Liver (tissue), 9 donors: Measurements from ENCODE around the gene TMEM135. TPM values are rescaled to one million over a fixed set of nuclear protein-coding genes. Genes with fewer than 3 reads are reported as not detected.

Experiments used
- DNase-seq: peaks from one replicate; pipeline ENCODE4 v3.0.0-alpha.2; 2017; ENCODE audit warnings: low spot score
- H3K27ac ChIP-seq, 2 donors: one replicate each; pipeline ENCODE4 v1.7.0; 2013; ENCODE audit warnings: inconsistent platforms in 2 of 2, low read length in 2 of 2, control low read depth in 1 of 2, low read depth in 1 of 2, mild to moderate bottlenecking in 1 of 2
- H3K27me3 ChIP-seq, 4 donors: one replicate each; pipeline versions ENCODE4 v1.6.1 to v1.7.0; 2013; ENCODE audit warnings: low read length in 3 of 4, inconsistent platforms in 1 of 4, mild to moderate bottlenecking in 1 of 4, moderate library complexity in 1 of 4; ENCODE audit not compliant: control insufficient read depth in 4 of 4, insufficient read depth in 4 of 4
- H3K36me3 ChIP-seq, 4 donors: one replicate each; pipeline versions ENCODE4 v1.6.1 to v1.7.0; 2013; ENCODE audit warnings: low read length in 3 of 4, mild to moderate bottlenecking in 3 of 4, low read depth in 1 of 4, moderate library complexity in 1 of 4; ENCODE audit not compliant: control insufficient read depth in 4 of 4, insufficient read depth in 3 of 4
- H3K4me1 ChIP-seq, 4 donors: one replicate each; pipeline versions ENCODE4 v1.6.1 to v1.7.0; 2013; ENCODE audit warnings: low read length in 3 of 4, mild to moderate bottlenecking in 3 of 4, moderate library complexity in 1 of 4; ENCODE audit not compliant: control insufficient read depth in 4 of 4, insufficient read depth in 4 of 4
- H3K4me3 ChIP-seq, 3 donors: one replicate each; pipeline versions ENCODE4 v1.6.1 to v1.7.0; 2013; ENCODE audit warnings: low read length in 3 of 3, control low read depth in 1 of 3, low read depth in 1 of 3, mild to moderate bottlenecking in 1 of 3
- H3K9ac ChIP-seq, 2 donors: one replicate each; pipeline ENCODE4 v1.7.0; 2013; ENCODE audit warnings: low read length in 2 of 2, mild to moderate bottlenecking in 2 of 2, moderate library complexity in 2 of 2, control low read depth in 1 of 2, low read depth in 1 of 2
- H3K9me3 ChIP-seq, 4 donors: one replicate each; pipeline versions ENCODE4 v1.6.1 to v1.7.0; 2013; ENCODE audit warnings: low read length in 3 of 4; ENCODE audit not compliant: control insufficient read depth in 4 of 4
- EGR1 ChIP-seq, 2 donors: IDR thresholded peaks; 2 replicates each; pipeline ENCODE4 v1.6.1; 2016 to 2018; ENCODE audit warnings: antibody characterized with exemption in 2 of 2, low read depth in 2 of 2
- FOXA1 ChIP-seq: IDR thresholded peaks from 2 replicates; pipeline ENCODE4 v1.6.1; 2016; ENCODE audit warnings: antibody characterized with exemption
- FOXA2 ChIP-seq: IDR thresholded peaks from 2 replicates; pipeline ENCODE4 v1.6.1; 2016; ENCODE audit warnings: antibody characterized with exemption
- GABPA ChIP-seq, 2 donors: IDR thresholded peaks in 1 of 2; conservative IDR thresholded peaks in 1 of 2; 2 replicates each; pipeline ENCODE4 v1.6.1; 2016; ENCODE audit warnings: antibody characterized with exemption in 2 of 2, mild to moderate bottlenecking in 1 of 2, moderate library complexity in 1 of 2
- HNF4A ChIP-seq, 2 donors: conservative IDR thresholded peaks; 2 replicates each; pipeline ENCODE4 v1.6.1; 2016; ENCODE audit warnings: antibody characterized with exemption in 2 of 2, mild to moderate bottlenecking in 2 of 2
- HNF4G ChIP-seq: IDR thresholded peaks from 2 replicates; pipeline ENCODE4 v1.6.1; 2016; ENCODE audit warnings: antibody characterized with exemption
- JUND ChIP-seq, 2 donors: IDR thresholded peaks; 2 replicates each; pipeline ENCODE4 v1.6.1; 2016; ENCODE audit warnings: antibody characterized with exemption in 2 of 2
- NR2F2 ChIP-seq: IDR thresholded peaks from 2 replicates; pipeline ENCODE4 v1.6.1; 2016; ENCODE audit warnings: antibody characterized with exemption
- RAD21 ChIP-seq, 2 donors: IDR thresholded peaks; 2 replicates each; pipeline ENCODE4 v1.6.1; 2016; ENCODE audit warnings: antibody characterized with exemption in 2 of 2, mild to moderate bottlenecking in 2 of 2
- RXRA ChIP-seq, 2 donors: IDR thresholded peaks; 2 replicates each; pipeline ENCODE4 v1.6.1; 2017 to 2018; ENCODE audit warnings: antibody characterized with exemption in 2 of 2, mild to moderate bottlenecking in 1 of 2
- TAF1 ChIP-seq: conservative IDR thresholded peaks from 2 replicates; pipeline ENCODE4 v1.6.1; 2016; ENCODE audit warnings: antibody characterized with exemption, mild to moderate bottlenecking
- YY1 ChIP-seq: IDR thresholded peaks from 2 replicates; pipeline ENCODE4 v1.6.1; 2016; ENCODE audit warnings: antibody characterized with exemption, mild to moderate bottlenecking
- WGBS: extraction: QIAGEN DNeasy Blood & Tissue Kit; methylation state at CpG from one replicate; pipeline ENCODE4 v1.1.7; 2013; 5-methylcytosine and 5-hydroxymethylcytosine counted together
- polyA plus RNA-seq, 2 donors: library from polyadenylated mRNA; stranded (reverse) in 1 of 2; unstranded in 1 of 2; fragments of 200-250 nt in 1 of 2; fragments of >200 nt in 1 of 2; fragmentation: Nextera tagmentation in 1 of 2; extraction: Ambion mirVana in 1 of 2; gene quantifications; one replicate each; pipeline versions ENCODE4 v1.2.1 to v1.2.3, GENCODE V29; 2013 to 2015
- total RNA-seq, 2 donors: library from RNA; depleted of rRNA; stranded (reverse); fragments of >200 nt; gene quantifications; one replicate each; pipeline ENCODE4 v1.2.3, GENCODE V29; 2014
- TF ChIP-seq, protein P1 (sequence below): fragments of 150-350 bp; IDR thresholded peaks from 2 replicates; pipeline ENCODE4 v1.5.1; 2017; ENCODE audit warnings: improper control_type of control experiment, low read depth, low read length; ENCODE audit not compliant: missing input control
- TF ChIP-seq, protein P2 (sequence below): IDR thresholded peaks from 2 replicates; pipeline ENCODE4 v1.6.1; 2016; ENCODE audit warnings: antibody characterized with exemption
- TF ChIP-seq, protein P3 (sequence below): IDR thresholded peaks from 2 replicates; pipeline ENCODE4 v1.6.1; 2016; ENCODE audit warnings: antibody characterized with exemption
- TF ChIP-seq, protein P4 (sequence below): IDR thresholded peaks from 2 replicates; pipeline ENCODE4 v1.6.1; 2016; ENCODE audit warnings: antibody characterized with exemption
- TF ChIP-seq, protein P5 (sequence below): IDR thresholded peaks from 2 replicates; pipeline ENCODE4 v1.6.1; 2016; ENCODE audit warnings: antibody characterized with exemption, mild to moderate bottlenecking
- donor health status: healthy.
- donor health status: healthy.
- donor health status: healthy.
- donor health status: healthy.
- donor health status: healthy.

TMEM135 gene
- total and polyA plus RNA-seq, 4 donors = 10.0 to 38.9 (median 23.5) TPM

DNA sequence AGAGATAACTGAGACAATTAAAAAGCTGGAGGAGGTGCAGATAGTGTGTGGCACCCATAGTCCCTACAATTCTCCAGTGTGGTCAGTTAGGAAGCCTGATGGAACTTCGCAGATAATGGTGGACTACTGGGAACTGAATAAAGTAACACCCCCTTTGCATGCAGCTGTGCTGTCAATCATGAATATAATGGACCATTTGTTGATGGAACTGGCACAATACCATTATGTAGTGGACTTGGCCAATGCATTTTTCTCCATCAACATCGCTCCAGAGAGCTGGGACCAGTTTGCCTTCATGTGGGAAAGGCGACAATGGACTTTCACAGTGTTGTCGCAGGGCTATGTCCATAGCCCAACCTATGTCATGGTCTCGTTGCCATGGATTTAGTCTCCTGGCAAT lies 324.2 kb downstream of the TMEM135 start:
- Histone ChIP-seq H3K9me3 (no peaks in the 10 kb centered on the region), H3K27ac (no peak overlapping the region), H3K36me3 (peaks cover 0 to 3% (median 0%) of the 10 kb centered on the region in 4 donors), H3K4me3 (no peak overlapping the region), H3K9ac (no peak overlapping the region), H3K27me3 (no peaks in the 10 kb centered on the region), H3K4me1 (no peaks in the 10 kb centered on the region)
- WGBS = 96% methylated on average over 5 of the region's 5 CpGs
- TF ChIP-seq FOXA2 (no peak), RXRA (IDR thresholded peaks at IDR 0.05) (no peak), GABPA (IDR thresholded peaks at IDR 0.05 in 1 of 2, conservative IDR thresholded peaks at IDR 0.05 in 1 of 2) (no peak), EGR1 (IDR thresholded peaks at IDR 0.05; ENCODE audit: low read depth in 2 of 2) (no peak), HNF4A (conservative IDR thresholded peaks at IDR 0.05) (no peak), NR2F2 (no peak), RAD21 (IDR thresholded peaks at IDR 0.05) (no peak), HNF4G (no peak), TAF1 (no peak), JUND (IDR thresholded peaks at IDR 0.05) (no peak), YY1 (no peak), FOXA1 (no peak)
- TF ChIP-seq, protein P1, sequence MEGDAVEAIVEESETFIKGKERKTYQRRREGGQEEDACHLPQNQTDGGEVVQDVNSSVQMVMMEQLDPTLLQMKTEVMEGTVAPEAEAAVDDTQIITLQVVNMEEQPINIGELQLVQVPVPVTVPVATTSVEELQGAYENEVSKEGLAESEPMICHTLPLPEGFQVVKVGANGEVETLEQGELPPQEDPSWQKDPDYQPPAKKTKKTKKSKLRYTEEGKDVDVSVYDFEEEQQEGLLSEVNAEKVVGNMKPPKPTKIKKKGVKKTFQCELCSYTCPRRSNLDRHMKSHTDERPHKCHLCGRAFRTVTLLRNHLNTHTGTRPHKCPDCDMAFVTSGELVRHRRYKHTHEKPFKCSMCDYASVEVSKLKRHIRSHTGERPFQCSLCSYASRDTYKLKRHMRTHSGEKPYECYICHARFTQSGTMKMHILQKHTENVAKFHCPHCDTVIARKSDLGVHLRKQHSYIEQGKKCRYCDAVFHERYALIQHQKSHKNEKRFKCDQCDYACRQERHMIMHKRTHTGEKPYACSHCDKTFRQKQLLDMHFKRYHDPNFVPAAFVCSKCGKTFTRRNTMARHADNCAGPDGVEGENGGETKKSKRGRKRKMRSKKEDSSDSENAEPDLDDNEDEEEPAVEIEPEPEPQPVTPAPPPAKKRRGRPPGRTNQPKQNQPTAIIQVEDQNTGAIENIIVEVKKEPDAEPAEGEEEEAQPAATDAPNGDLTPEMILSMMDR = no peak
- TF ChIP-seq, protein P2, sequence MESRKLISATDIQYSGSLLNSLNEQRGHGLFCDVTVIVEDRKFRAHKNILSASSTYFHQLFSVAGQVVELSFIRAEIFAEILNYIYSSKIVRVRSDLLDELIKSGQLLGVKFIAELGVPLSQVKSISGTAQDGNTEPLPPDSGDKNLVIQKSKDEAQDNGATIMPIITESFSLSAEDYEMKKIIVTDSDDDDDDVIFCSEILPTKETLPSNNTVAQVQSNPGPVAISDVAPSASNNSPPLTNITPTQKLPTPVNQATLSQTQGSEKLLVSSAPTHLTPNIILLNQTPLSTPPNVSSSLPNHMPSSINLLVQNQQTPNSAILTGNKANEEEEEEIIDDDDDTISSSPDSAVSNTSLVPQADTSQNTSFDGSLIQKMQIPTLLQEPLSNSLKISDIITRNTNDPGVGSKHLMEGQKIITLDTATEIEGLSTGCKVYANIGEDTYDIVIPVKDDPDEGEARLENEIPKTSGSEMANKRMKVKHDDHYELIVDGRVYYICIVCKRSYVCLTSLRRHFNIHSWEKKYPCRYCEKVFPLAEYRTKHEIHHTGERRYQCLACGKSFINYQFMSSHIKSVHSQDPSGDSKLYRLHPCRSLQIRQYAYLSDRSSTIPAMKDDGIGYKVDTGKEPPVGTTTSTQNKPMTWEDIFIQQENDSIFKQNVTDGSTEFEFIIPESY = no peak
- TF ChIP-seq, protein P3, sequence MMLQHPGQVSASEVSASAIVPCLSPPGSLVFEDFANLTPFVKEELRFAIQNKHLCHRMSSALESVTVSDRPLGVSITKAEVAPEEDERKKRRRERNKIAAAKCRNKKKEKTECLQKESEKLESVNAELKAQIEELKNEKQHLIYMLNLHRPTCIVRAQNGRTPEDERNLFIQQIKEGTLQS = no peak
- TF ChIP-seq, protein P4, sequence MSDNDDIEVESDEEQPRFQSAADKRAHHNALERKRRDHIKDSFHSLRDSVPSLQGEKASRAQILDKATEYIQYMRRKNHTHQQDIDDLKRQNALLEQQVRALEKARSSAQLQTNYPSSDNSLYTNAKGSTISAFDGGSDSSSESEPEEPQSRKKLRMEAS = no peak
- TF ChIP-seq, protein P5, sequence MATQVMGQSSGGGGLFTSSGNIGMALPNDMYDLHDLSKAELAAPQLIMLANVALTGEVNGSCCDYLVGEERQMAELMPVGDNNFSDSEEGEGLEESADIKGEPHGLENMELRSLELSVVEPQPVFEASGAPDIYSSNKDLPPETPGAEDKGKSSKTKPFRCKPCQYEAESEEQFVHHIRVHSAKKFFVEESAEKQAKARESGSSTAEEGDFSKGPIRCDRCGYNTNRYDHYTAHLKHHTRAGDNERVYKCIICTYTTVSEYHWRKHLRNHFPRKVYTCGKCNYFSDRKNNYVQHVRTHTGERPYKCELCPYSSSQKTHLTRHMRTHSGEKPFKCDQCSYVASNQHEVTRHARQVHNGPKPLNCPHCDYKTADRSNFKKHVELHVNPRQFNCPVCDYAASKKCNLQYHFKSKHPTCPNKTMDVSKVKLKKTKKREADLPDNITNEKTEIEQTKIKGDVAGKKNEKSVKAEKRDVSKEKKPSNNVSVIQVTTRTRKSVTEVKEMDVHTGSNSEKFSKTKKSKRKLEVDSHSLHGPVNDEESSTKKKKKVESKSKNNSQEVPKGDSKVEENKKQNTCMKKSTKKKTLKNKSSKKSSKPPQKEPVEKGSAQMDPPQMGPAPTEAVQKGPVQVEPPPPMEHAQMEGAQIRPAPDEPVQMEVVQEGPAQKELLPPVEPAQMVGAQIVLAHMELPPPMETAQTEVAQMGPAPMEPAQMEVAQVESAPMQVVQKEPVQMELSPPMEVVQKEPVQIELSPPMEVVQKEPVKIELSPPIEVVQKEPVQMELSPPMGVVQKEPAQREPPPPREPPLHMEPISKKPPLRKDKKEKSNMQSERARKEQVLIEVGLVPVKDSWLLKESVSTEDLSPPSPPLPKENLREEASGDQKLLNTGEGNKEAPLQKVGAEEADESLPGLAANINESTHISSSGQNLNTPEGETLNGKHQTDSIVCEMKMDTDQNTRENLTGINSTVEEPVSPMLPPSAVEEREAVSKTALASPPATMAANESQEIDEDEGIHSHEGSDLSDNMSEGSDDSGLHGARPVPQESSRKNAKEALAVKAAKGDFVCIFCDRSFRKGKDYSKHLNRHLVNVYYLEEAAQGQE = no peak
- no peak for DNase-seq

DNA sequence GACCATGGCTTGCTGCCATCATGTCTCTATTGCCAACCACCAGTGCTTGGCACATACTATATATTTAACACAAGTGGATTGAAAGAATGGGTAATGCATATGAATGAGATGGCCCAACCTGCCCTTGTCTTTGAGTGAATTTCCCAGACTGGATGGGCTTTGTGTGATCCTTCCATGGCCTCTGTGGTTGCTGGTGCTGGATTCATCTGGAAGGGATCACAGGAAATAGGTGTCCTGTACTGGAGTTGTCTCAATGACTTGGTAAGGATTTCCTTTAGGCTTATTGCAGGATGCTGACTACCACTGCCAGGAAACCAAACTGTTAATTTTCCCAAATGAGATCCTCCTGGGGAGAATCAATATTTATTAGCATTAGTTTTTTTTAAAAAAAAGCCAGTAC lies 328.6 kb downstream of the TMEM135 start:
- H3K4me1 ChIP-seq = no peaks in the 10 kb centered on the region
- TF ChIP-seq, protein P5 = no peak
- H3K9me3 ChIP-seq = no peaks in the 10 kb centered on the region
- DNase-seq = no peak
- H3K4me3 ChIP-seq = no peak overlapping the region
- peaks cover 0 to 3% (median 0%) of the 10 kb centered on the region in 4 donors for H3K36me3 ChIP-seq
- no peak overlapping the region for H3K27ac ChIP-seq
- no peak overlapping the region for H3K9ac ChIP-seq
- H3K27me3 ChIP-seq = no peaks in the 10 kb centered on the region
